ENCODE results near the gene GAS2L1. TPM values are rescaled to one million over a fixed set of nuclear protein-coding genes. Genes with fewer than 3 reads are reported as not detected.

Gene GAS2L1
- total and polyA plus RNA-seq, 2 experiments from 2014 or later: 5.2 to 9.5 TPM

DNA sequence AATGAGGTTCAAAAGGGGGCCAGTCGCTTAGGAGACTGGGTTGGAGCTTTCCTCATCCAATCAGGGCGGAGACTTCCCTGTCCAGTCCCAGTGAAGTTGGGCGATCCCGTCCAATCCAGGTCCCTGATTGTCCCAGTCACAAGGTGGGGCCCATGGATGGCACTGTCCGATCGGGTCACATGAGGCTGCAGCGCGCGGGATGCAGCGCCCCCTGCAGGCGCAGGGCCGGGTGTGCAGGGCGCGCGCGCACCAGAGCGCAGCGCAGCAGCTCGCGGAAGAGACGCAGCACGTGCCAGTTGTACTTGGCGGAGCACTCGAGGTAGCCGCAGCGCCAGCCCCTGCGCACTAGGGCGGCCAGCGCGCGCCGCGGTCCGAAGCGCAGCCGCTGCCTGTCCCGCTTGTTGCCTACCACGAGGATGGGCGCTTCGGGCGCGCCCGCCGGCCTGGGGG, 6.7 kb downstream of the GAS2L1 start:
- no peaks in the 10 kb centered on the region for H3K79me2 ChIP-seq (replicated peaks; ENCODE audit: insufficient read depth)
- DNase-seq (ENCODE audit: low spot score): peak; percentile 89
- H2AFZ ChIP-seq: no peak overlapping the region
- Mint-ChIP-seq H3K27me3 (ENCODE audit: insufficient read depth, low read depth, poor library complexity) (peaks cover 47% of the 10 kb centered on the region), H3K9me3 (peaks cover 21% of the 10 kb centered on the region), H3K36me3 (ENCODE audit: low read depth) (peaks cover 7% of the 10 kb centered on the region; the same call in 1 of the 3 replicates), H3K27ac (no peak overlapping the region), H3K4me3 (no peak overlapping the region), H3K4me1 (peaks cover 24% of the 10 kb centered on the region)
- H3K4me2 ChIP-seq: no peak overlapping the region
- H3K27ac ChIP-seq (ENCODE audit: low read depth): no peak overlapping the region
- peaks cover 54% of the 10 kb centered on the region for H3K27me3 ChIP-seq (ENCODE audit: insufficient read depth)
- no peaks in the 10 kb centered on the region for H3K9me2 ChIP-seq (ENCODE audit: insufficient read depth)
- peaks cover 5% of the 10 kb centered on the region; the same call in 1 of the 2 replicates for H3K4me1 ChIP-seq (ENCODE audit: insufficient read depth)
- H3K4me3 ChIP-seq: no peak overlapping the region
- TF ChIP-seq CREB1 (CRISPR knock-in tag; IDR thresholded peaks at IDR 0.05; ENCODE audit: low read depth) (peak; percentile 71), POLR2AphosphoS5 (IDR thresholded peaks at IDR 0.05; ENCODE audit: low read depth) (no peak), EZH2 (IDR thresholded peaks at IDR 0.05; ENCODE audit: low read depth, unreplicated experiment) (no peak)
- TF ChIP-seq, protein P1, sequence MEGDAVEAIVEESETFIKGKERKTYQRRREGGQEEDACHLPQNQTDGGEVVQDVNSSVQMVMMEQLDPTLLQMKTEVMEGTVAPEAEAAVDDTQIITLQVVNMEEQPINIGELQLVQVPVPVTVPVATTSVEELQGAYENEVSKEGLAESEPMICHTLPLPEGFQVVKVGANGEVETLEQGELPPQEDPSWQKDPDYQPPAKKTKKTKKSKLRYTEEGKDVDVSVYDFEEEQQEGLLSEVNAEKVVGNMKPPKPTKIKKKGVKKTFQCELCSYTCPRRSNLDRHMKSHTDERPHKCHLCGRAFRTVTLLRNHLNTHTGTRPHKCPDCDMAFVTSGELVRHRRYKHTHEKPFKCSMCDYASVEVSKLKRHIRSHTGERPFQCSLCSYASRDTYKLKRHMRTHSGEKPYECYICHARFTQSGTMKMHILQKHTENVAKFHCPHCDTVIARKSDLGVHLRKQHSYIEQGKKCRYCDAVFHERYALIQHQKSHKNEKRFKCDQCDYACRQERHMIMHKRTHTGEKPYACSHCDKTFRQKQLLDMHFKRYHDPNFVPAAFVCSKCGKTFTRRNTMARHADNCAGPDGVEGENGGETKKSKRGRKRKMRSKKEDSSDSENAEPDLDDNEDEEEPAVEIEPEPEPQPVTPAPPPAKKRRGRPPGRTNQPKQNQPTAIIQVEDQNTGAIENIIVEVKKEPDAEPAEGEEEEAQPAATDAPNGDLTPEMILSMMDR (conservative IDR thresholded peaks at IDR 0.05; ENCODE audit: low read depth in 2 of 2): peak; percentile 85 to 99
- peaks cover 24% of the 10 kb centered on the region for H3F3A ChIP-seq (replicated peaks; ENCODE audit: low read depth)
- no peaks in the 10 kb centered on the region for H3K36me3 ChIP-seq (ENCODE audit: insufficient read depth)
- H4K20me1 ChIP-seq (replicated peaks; ENCODE audit: insufficient read depth): peaks cover 9% of the 10 kb centered on the region
- ATAC-seq: peak; percentile 62

DNA sequence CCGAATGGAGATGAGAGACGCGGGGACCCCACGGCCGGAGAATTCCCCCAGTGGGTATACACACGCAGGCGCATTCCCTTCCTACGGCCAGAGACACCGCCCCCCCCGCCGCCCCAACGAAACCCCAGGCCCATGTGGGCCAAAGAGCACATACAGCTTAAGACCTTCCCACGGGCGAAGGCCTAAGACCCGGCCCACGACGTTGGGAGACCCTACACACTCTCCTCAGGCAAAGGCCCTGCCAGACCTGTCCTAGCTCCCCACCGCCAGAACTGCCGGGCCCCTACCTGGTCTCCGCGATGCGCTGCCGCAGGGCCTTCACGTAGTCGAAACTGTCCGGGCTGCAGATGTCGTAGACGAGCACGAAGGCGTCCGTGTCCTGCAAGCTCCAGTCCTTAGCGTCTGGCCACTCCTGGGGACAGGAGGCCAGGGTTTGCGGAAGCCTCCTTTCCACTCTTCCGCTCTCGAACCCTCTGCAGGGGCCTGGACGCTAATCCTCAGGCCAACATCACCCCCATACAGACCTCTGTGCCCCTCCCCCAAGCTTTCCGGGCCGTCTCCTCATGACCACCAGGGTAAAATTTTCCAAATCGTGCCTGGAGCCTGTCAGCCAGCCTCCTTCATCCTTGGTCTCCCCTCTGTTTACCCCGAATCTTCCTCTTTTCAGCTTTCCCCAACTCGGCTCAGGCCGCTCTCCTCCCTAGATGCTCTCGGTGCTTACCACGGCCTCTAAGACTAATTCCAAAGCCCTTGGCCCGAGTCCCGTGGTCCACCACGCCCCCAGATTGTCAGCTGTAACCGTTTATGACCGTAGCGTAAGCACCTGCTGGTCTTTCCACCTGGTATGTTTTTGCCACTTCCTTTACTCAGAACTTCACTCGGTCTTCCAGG, 7.4 kb downstream of the GAS2L1 start:
- DNase-seq (ENCODE audit: low spot score): no peak
- no peak for ATAC-seq
- Mint-ChIP-seq H3K9me3 (peaks cover 21% of the 10 kb centered on the region), H3K27me3 (ENCODE audit: insufficient read depth, low read depth, poor library complexity) (peaks cover 47% of the 10 kb centered on the region), H3K36me3 (ENCODE audit: low read depth) (peaks cover 7% of the 10 kb centered on the region; the same call in 1 of the 3 replicates), H3K4me3 (peak overlapping the region; percentile 68), H3K27ac (no peak overlapping the region), H3K4me1 (peaks cover 22% of the 10 kb centered on the region)
- TF ChIP-seq, protein P1 (conservative IDR thresholded peaks at IDR 0.05; ENCODE audit: low read depth in 2 of 2): no peak
- TF ChIP-seq, protein P2, sequence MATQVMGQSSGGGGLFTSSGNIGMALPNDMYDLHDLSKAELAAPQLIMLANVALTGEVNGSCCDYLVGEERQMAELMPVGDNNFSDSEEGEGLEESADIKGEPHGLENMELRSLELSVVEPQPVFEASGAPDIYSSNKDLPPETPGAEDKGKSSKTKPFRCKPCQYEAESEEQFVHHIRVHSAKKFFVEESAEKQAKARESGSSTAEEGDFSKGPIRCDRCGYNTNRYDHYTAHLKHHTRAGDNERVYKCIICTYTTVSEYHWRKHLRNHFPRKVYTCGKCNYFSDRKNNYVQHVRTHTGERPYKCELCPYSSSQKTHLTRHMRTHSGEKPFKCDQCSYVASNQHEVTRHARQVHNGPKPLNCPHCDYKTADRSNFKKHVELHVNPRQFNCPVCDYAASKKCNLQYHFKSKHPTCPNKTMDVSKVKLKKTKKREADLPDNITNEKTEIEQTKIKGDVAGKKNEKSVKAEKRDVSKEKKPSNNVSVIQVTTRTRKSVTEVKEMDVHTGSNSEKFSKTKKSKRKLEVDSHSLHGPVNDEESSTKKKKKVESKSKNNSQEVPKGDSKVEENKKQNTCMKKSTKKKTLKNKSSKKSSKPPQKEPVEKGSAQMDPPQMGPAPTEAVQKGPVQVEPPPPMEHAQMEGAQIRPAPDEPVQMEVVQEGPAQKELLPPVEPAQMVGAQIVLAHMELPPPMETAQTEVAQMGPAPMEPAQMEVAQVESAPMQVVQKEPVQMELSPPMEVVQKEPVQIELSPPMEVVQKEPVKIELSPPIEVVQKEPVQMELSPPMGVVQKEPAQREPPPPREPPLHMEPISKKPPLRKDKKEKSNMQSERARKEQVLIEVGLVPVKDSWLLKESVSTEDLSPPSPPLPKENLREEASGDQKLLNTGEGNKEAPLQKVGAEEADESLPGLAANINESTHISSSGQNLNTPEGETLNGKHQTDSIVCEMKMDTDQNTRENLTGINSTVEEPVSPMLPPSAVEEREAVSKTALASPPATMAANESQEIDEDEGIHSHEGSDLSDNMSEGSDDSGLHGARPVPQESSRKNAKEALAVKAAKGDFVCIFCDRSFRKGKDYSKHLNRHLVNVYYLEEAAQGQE (IDR thresholded peaks at IDR 0.05; ENCODE audit: unreplicated experiment): no peak
- TF ChIP-seq ZNF331 (CRISPR knock-in tag; IDR thresholded peaks at IDR 0.05; ENCODE audit: low read depth): no peak
- no peak for TF ChIP-seq NANOG (IDR thresholded peaks at IDR 0.05; ENCODE audit: borderline replicate concordance)
- TF ChIP-seq, protein P3, sequence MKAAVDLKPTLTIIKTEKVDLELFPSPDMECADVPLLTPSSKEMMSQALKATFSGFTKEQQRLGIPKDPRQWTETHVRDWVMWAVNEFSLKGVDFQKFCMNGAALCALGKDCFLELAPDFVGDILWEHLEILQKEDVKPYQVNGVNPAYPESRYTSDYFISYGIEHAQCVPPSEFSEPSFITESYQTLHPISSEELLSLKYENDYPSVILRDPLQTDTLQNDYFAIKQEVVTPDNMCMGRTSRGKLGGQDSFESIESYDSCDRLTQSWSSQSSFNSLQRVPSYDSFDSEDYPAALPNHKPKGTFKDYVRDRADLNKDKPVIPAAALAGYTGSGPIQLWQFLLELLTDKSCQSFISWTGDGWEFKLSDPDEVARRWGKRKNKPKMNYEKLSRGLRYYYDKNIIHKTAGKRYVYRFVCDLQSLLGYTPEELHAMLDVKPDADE (IDR thresholded peaks at IDR 0.05): no peak
- no peak for TF ChIP-seq STAT1 (IDR thresholded peaks at IDR 0.05; ENCODE audit: unreplicated experiment)
- TF ChIP-seq ZNF114 (CRISPR knock-in tag; IDR thresholded peaks at IDR 0.05): no peak
- Histone ChIP-seq H3K4me1 (ENCODE audit: insufficient read depth) (peaks cover 5% of the 10 kb centered on the region; the same call in 1 of the 2 replicates), H3K79me2 (replicated peaks; ENCODE audit: insufficient read depth) (no peaks in the 10 kb centered on the region), H4K20me1 (replicated peaks; ENCODE audit: insufficient read depth) (peaks cover 9% of the 10 kb centered on the region), H3K4me2 (no peak overlapping the region; the same call in 1 of the 2 replicates), H3K9me2 (ENCODE audit: insufficient read depth) (no peaks in the 10 kb centered on the region), H3K4me3 (0 out of 2 replicates have a peak overlapping the region, but pooled peaks have one; percentile 61), H3K36me3 (ENCODE audit: insufficient read depth) (no peaks in the 10 kb centered on the region), H3F3A (replicated peaks; ENCODE audit: low read depth) (peaks cover 24% of the 10 kb centered on the region), H3K27ac (ENCODE audit: low read depth) (no peak overlapping the region), H2AFZ (no peak overlapping the region), H3K27me3 (ENCODE audit: insufficient read depth) (peaks cover 54% of the 10 kb centered on the region)

Measured in GM23338 (cell line).